NCI-H187 (cell line): Measurements from ENCODE around the gene ACVR2B.

Experiments
- DNase-seq, 2 experiments: peaks; one replicate each; lab custom pipeline; 2025; lab: John Stamatoyannopoulos, UW

Gene ACVR2B

DNA sequence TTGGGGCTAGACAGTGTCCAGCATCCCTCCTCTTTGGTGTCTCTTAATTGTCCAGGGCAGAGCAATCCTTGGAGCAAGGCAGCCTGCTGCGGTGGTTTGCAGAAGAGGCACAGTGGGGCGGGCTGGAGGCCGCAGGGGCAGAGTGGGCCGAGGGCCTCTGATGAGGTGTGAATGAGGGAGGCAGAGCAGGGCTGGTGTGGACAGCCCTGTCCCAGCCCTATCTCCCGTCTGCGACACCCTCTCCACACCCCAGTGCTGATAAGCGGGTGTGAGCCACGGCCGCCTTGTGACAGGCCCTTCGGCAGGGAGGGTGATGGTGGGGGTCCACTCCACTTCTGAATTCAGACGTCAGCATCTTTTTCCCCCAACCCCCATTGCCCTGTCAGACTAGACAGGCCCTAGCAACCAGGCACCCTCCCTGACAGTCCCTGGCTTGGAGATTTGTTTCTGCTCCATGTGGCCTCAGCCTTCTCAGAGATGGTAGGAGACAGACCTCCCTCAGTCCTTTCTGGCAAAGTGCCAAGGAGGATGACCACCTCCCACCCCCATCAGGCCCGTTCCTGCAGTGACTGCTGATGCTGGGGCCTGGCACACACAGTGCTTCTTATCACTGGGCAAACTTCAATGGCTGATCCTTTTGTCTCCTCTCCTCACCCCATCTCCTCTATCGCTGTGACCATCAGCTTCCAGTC is 79.7 kb downstream of the ACVR2B start:
- no peak for DNase-seq

DNA sequence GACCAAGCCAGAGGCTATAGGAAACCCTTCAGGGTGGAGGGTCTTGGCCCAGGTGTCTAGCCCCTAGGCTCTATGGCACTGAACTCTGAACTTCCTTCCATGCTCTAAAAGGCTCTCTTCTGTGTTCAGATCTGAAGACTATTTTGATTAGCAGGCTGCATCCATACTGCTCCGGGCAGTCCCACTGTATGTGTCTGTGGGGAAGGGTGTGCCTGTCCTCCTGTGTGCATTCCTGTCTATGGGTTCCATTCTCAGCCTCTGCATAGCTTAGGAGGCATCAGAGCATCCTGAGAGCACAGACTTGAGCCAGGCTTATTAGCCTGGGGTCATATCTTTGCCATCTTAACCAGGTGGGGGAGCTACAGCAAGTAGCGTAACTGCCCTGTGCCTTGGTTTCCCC is 80.5 kb downstream of the ACVR2B start:
- DNase-seq, result no peak

DNA sequence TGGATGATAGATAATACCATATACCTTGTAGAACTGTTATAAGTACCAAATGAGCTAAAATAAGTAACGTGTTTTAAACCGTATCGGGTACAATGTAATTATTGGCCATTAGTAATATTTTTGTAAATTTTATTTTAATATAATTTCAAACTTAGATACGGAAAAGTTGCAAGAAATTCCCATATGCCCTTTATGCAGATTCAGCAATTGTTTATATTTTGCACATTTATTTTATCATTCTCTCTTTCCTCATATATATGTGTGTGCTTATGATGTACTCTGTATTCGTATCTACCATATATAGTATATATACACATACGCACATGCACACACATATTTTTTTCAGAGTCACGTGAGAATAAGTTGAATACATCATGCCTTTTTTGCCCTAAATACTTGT is 80.9 kb downstream of the ACVR2B start:
- DNase-seq, result no peak

DNA sequence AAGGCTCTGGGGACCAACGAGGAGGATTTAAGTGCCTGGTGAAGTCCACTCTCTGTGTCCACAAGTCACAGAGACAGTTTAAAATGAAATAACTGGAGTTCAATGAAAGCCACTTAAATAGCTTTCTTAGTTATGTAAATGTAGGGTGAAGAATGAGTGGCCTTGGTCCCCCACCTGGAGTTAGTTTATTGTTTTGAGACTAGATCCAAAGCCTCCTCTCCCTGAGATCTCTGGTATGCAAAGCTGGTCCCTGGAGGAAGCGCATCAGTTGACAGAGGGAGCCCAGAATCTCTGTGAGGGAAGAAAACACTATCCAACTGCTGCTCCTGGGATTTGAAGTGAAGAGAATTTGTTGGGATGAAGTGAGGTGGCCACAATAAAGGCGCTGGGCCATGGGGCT is 83.0 kb downstream of the ACVR2B start:
- DNase-seq, result no peak

DNA sequence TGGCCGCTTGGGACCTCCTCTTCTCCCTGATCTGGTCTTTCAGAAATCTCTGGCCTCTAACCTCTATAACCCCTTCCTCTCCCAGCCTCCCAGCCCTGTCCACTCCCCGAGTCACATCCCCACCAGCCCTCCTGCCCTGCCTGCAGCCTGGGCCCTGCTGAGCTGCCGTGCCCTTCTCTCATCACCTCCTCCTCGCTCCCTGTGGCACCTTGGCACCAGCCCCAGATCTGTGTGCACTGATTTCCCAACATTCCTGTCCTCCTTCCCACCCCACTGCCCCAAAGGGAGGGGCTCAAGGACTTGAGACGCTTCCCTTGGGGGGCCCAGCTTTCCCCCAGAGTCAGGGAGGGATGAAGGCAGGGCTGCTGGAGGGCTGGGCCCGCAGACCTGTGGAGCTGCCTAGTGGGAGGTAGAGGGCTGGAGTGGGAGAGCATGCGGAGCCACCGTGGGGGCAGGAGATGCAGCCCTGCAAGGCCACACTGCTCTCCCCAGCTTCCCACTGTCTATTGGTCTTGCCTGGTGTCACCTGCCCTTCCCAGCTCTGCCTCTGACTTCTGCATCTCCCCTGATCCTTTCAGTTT is 85.2 kb downstream of the ACVR2B start:
- DNase-seq, result no peak

DNA sequence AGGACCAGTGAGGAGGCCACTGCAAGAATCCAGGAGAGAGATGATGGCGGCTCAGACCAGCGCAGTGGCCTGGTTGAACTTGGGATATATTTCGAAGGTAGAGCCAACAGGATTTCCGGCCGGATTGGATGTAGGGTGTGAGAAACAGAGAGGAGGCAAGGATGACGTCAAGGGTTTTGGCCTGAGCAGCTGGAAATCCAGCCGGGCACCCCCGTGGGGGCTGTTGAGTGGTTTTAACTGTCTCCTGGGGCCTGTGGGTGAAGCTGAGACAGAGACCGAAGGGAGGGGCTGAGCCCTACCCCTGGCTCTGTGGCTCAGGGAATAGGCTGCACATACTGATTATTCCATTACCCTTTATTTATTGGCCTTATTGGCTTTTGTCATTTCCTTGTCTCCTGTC is 88.1 kb downstream of the ACVR2B start:
- no peak for DNase-seq
